Suprapubic skin (tissue), 4 donors: Measurements from ENCODE around the gene WWOX. TPM values are rescaled to one million over a fixed set of nuclear protein-coding genes. Genes with fewer than 3 reads are reported as not detected.

Experiments used
- DNase-seq, 2 donors: peaks; one replicate each; pipeline ENCODE4 v3.0.0-alpha.2; 2019; ENCODE audit warnings: low spot score in 2 of 2
- H3K27ac ChIP-seq: fragments of 200-600 bp; sonication (generic); one replicate; pipeline ENCODE4 v1.5.1; 2019
- H3K27me3 ChIP-seq: fragments of 200-600 bp; sonication (generic); one replicate; pipeline ENCODE4 v1.5.1; 2019
- H3K36me3 ChIP-seq: fragments of 200-600 bp; sonication (generic); one replicate; pipeline ENCODE4 v1.5.1; 2019
- H3K4me1 ChIP-seq: fragments of 200-600 bp; sonication (generic); one replicate; pipeline ENCODE4 v1.5.1; 2019
- H3K4me3 ChIP-seq: fragments of 200-600 bp; sonication (generic); one replicate; pipeline ENCODE4 v1.5.1; 2019; ENCODE audit warnings: mild to moderate bottlenecking
- H3K9me3 ChIP-seq: fragments of 200-600 bp; sonication (generic); one replicate; pipeline ENCODE4 v1.5.1; 2019
- EP300 ChIP-seq: sonication (generic); formaldehyde crosslinking; IDR thresholded peaks from one replicate; pipeline ENCODE4 v1.6.1; 2017; ENCODE audit warnings: antibody characterized with exemption
- POLR2A ChIP-seq, 2 donors: fragments of 450-650 bp; IDR thresholded peaks; one replicate each; pipeline ENCODE4 v1.6.1; 2017; ENCODE audit warnings: antibody characterized with exemption in 2 of 2, mild to moderate bottlenecking in 2 of 2, moderate library complexity in 2 of 2
- POLR2AphosphoS5 ChIP-seq, 3 donors: sonication (generic); formaldehyde crosslinking; IDR thresholded peaks; one replicate each; pipeline ENCODE4 v1.6.1; 2017; ENCODE audit warnings: antibody characterized with exemption in 3 of 3
- WGBS: methylation state at CpG from one replicate; pipeline ENCODE4 v1.1.5; 2018; 5-methylcytosine and 5-hydroxymethylcytosine counted together
- total RNA-seq, 4 donors: library from RNA; depleted of rRNA; stranded (reverse); fragments of >200 nt; gene quantifications; one replicate each; pipeline ENCODE4 v1.1.0, GENCODE V29; 2016
- TF ChIP-seq, protein P1 (sequence below), 2 donors: fragments of 200-600 bp in 1 of 2; fragments of 450-650 bp in 1 of 2; sonication (generic) in 1 of 2; IDR thresholded peaks; one replicate each; pipeline ENCODE4 v1.5.1; 2016 to 2019; ENCODE audit warnings: antibody characterized with exemption in 2 of 2, mild to moderate bottlenecking in 1 of 2, moderate library complexity in 1 of 2

Gene WWOX
- total RNA-seq, 4 donors from 2014 or later, result 29.6 to 104 (median 47.3) TPM

DNA sequence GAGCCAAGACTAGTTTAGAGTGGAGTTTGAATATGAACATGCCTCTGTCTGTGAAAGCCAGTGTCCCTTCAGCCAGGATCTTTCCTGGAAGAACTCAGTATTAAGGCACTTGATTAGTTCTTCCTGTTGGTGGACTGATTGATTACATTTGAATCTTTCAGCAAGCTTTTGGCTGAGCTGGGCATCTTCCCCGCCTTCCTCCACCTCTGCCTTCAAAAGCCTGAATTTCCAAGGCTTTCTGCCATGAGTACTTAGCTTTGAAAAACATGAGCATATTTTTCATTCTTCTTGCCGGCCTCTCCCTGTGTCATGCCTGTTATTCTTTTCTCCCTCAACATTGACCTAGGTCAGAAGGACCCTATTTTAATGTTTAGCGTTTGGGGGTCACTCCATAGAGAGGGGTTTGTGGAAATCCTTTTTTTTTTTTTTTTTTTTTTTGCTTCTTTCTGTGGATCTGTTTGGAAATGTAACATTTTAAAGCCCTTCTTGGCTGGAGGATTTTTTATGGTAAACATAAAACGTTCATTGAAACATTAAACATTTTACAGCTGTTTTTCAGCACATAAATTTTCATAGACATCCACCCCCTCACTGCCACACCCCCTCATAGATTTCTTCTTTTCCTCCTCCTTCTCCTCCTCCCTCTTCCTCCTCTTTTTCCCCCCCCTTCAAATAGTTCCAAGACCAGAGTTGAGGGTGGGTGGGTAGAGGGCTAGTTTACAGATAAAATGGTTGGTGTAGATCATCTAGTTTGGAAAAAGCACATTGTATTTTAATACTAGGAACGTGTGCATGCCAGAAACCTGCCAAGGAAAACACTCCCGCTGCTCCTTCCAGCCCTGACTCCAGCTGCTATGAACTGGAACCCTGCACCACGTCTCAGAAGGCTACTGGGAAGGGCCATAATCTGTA lies 645.9 kb downstream of the WWOX start:
- DNase-seq, result no peak
- no peak for TF ChIP-seq POLR2AphosphoS5 (IDR thresholded peaks at IDR 0.05)
- no peak overlapping the region for H3K27ac ChIP-seq
- no peak overlapping the region for H3K4me3 ChIP-seq
- H3K36me3 ChIP-seq, result no peaks in the 10 kb centered on the region
- no peaks in the 10 kb centered on the region for H3K9me3 ChIP-seq
- H3K4me1 ChIP-seq, result peaks cover 8% of the 10 kb centered on the region
- 36% methylated on average over 7 of the region's 7 CpGs for WGBS
- no peaks in the 10 kb centered on the region for H3K27me3 ChIP-seq

DNA sequence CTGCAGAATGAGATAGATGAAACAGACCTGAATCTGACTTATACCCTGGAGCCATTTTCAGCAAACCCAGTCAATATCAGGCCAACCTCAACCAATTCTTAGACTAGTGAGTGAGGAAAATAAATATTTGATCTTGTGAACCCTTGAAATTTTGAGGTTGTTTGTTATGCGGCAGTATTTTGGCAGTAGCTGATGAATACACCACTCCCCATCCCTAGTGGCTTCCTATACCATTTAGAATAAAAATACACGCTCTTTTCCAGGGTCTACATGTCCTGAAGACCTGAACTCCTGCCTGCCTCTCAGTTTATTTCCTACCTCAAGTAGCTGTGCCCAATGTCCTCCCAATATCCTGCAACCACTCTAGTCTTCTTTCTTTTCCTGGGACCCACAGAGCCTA lies 647.3 kb downstream of the WWOX start:
- no peak for TF ChIP-seq EP300
- TF ChIP-seq POLR2A (IDR thresholded peaks at IDR 0.05), result no peak
- TF ChIP-seq, protein P1, sequence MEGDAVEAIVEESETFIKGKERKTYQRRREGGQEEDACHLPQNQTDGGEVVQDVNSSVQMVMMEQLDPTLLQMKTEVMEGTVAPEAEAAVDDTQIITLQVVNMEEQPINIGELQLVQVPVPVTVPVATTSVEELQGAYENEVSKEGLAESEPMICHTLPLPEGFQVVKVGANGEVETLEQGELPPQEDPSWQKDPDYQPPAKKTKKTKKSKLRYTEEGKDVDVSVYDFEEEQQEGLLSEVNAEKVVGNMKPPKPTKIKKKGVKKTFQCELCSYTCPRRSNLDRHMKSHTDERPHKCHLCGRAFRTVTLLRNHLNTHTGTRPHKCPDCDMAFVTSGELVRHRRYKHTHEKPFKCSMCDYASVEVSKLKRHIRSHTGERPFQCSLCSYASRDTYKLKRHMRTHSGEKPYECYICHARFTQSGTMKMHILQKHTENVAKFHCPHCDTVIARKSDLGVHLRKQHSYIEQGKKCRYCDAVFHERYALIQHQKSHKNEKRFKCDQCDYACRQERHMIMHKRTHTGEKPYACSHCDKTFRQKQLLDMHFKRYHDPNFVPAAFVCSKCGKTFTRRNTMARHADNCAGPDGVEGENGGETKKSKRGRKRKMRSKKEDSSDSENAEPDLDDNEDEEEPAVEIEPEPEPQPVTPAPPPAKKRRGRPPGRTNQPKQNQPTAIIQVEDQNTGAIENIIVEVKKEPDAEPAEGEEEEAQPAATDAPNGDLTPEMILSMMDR (IDR thresholded peaks at IDR 0.05), result no peak
- no peak for TF ChIP-seq POLR2AphosphoS5 (IDR thresholded peaks at IDR 0.05)
- peaks cover 8% of the 10 kb centered on the region for H3K4me1 ChIP-seq
- no peaks in the 10 kb centered on the region for H3K36me3 ChIP-seq
- no peak for DNase-seq
- no peak overlapping the region for H3K27ac ChIP-seq
- 93% methylated on average over 2 of the region's 2 CpGs for WGBS
- no peaks in the 10 kb centered on the region for H3K27me3 ChIP-seq
- no peak overlapping the region for H3K4me3 ChIP-seq
- H3K9me3 ChIP-seq, result no peaks in the 10 kb centered on the region

DNA sequence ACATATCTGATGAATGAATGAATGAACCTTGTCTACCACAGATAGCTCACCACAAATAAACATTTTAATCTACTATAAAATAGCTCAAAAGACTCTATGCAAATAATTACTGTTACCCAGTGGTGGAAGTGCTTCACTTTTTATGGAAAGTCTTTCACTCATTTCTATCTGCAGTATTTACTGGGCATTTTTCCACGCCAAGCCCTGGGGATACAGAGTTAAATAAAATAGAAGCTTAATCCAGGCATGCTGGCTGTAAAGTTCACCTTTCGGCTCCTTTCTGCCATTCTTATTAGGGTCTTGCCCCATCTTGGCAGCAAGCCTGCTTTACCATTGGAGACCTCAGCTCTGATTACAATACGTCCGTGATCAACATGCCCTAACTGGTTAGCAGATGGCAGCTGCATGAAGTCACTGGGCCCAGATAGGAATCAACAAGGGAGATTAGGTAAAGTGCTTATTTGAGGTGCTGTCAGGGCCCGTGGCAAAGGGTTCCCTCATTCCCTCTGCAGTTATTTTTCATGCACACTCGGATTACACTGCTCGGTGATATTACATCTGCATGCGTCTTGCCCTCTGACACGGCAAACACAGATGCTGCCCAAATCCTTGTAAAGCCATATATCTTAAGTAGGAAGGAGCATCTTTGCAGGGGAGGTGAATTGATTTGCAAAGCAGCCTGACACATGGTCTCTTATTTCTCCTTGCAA lies 648.9 kb downstream of the WWOX start:
- Histone ChIP-seq H3K4me1 (peaks cover 8% of the 10 kb centered on the region), H3K27me3 (no peaks in the 10 kb centered on the region), H3K4me3 (no peak overlapping the region), H3K27ac (no peak overlapping the region), H3K9me3 (no peaks in the 10 kb centered on the region), H3K36me3 (no peaks in the 10 kb centered on the region)
- no peak for TF ChIP-seq POLR2A (IDR thresholded peaks at IDR 0.05)
- TF ChIP-seq EP300, result no peak
- TF ChIP-seq, protein P1 (IDR thresholded peaks at IDR 0.05), result no peak
- no peak for TF ChIP-seq POLR2AphosphoS5 (IDR thresholded peaks at IDR 0.05)
- 64% methylated on average over 9 of the region's 9 CpGs for WGBS
- no peak for DNase-seq

DNA sequence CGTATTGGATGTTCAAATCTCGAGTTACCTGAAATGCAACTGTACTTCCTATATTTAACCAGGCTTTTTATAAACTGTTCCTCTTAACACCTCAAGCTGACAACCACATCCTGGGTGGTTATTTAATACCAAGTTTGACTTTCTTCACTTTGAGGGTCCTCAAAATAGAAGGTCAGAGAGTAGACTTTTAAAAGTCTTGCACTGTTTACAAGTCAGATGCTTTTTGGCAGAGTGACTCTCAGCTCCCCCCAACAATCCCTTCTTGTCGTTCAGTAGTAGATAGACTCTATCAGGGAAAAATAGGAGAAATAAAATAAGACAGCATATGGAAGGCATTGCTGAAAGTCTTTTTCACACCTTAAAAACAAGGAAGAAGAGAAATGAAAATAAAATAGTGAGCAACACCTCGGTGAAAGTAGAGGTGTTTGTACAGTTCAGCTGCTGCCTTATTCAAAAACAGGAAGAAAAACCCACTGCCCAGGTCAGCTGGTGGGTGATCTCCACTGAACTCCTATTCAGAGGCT lies 650.4 kb downstream of the WWOX start:
- peaks cover 8% of the 10 kb centered on the region for H3K4me1 ChIP-seq
- TF ChIP-seq EP300 (no peak), POLR2AphosphoS5 (IDR thresholded peaks at IDR 0.05) (no peak), POLR2A (IDR thresholded peaks at IDR 0.05) (no peak)
- TF ChIP-seq, protein P1 (IDR thresholded peaks at IDR 0.05), result no peak
- WGBS, result 68% methylated on average over 4 of the region's 4 CpGs
- H3K36me3 ChIP-seq, result no peaks in the 10 kb centered on the region
- H3K27me3 ChIP-seq, result no peaks in the 10 kb centered on the region
- DNase-seq, result no peak
- no peaks in the 10 kb centered on the region for H3K9me3 ChIP-seq
- no peak overlapping the region for H3K27ac ChIP-seq
- no peak overlapping the region for H3K4me3 ChIP-seq

DNA sequence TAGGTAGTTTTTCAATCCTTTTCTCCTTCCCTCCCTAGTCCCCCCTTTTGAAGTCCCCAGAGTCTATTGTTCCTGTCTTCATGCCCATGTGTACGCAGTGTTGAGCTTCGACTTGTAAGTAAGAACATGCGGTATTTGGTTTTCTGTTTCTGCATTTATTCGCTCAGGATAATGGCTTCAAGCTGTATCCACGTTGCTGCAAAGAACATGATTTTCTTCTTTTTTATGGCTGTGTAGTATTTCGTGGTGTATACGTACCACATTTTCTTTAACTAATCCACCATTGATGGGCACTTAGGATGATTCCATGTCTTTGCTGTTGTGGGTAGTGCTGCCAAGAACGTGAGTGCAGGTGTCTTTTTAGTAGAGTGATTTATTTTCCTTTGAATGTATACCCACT lies 651.2 kb downstream of the WWOX start:
- H3K36me3 ChIP-seq, result no peaks in the 10 kb centered on the region
- DNase-seq, result no peak
- 96% methylated on average over 8 of the region's 8 CpGs for WGBS
- no peaks in the 10 kb centered on the region for H3K9me3 ChIP-seq
- no peak overlapping the region for H3K27ac ChIP-seq
- H3K27me3 ChIP-seq, result no peaks in the 10 kb centered on the region
- TF ChIP-seq POLR2AphosphoS5 (IDR thresholded peaks at IDR 0.05) (no peak), POLR2A (IDR thresholded peaks at IDR 0.05) (no peak), EP300 (no peak)
- TF ChIP-seq, protein P1 (IDR thresholded peaks at IDR 0.05), result no peak
- no peak overlapping the region for H3K4me3 ChIP-seq
- peaks cover 8% of the 10 kb centered on the region for H3K4me1 ChIP-seq
